ENCODE data around the gene FBXW2. TPM values are rescaled to one million over a fixed set of nuclear protein-coding genes. Genes with fewer than 3 reads are reported as not detected.

Gene FBXW2
- polyA plus RNA-seq, 1 of the 3 experiments (the other 2 are of a cell fraction), result 40.1 TPM

GRCh38 chr9:120734607-120735410 is 58.4 kb downstream of the FBXW2 start:
- TF ChIP-seq TCF12 (IDR thresholded peaks at IDR 0.05) (peak; percentile 14; the same call in 1 of the 2 replicates), TEAD4 (IDR thresholded peaks at IDR 0.05; ENCODE audit: borderline replicate concordance, insufficient read depth) (no peak)
- 37% methylated on average over 2 of the region's 2 CpGs for WGBS (ENCODE audit: low lambda C conversion rate)

GRCh38 chr9:120733190-120733589 is 60.0 kb downstream of the FBXW2 start:
- Histone ChIP-seq H3K9me2 (no peaks in the 10 kb centered on the region), H3K36me3 (replicated peaks in 1 of 2; ENCODE audit: control insufficient read depth in 1 of 2, insufficient read depth in 2 of 2, low read length in 1 of 2) (no peaks in the 10 kb centered on the region), H3F3A (replicated peaks; ENCODE audit: insufficient read depth) (no peaks in the 10 kb centered on the region), H3K27ac (ENCODE audit: low read depth in 2 of 2, low read length in 1 of 2) (no peak overlapping the region), H3K79me2 (ENCODE audit: insufficient read depth) (no peaks in the 10 kb centered on the region), H2AFZ (ENCODE audit: low read depth) (no peak overlapping the region), H3K4me2 (no peak overlapping the region), H3K9me3 (no peaks in the 10 kb centered on the region), H3K4me1 (ENCODE audit: control insufficient read depth in 1 of 2, insufficient read depth in 2 of 2, low read depth in 1 of 2, low read length in 1 of 2) (peaks cover 0 to 14% of the 10 kb centered on the region in 2 experiments; a peak in 1 of 4 replicates), H3K27me3 (ENCODE audit: insufficient read depth) (no peaks in the 10 kb centered on the region), H3K9ac (no peak overlapping the region), H4K20me1 (ENCODE audit: insufficient read depth) (no peaks in the 10 kb centered on the region), H3K4me3 (ENCODE audit: low read depth in 2 of 2, low read length in 1 of 2) (no peak overlapping the region)
- ChIA-PET CTCF (no interaction called here), POLR2A (no interaction called here)
- no peak for TF ChIP-seq JUND (IDR thresholded peaks at IDR 0.05)
- no peak for TF ChIP-seq RAD21 (IDR thresholded peaks at IDR 0.05; ENCODE audit: low read length)
- no peak for TF ChIP-seq TEAD4 (IDR thresholded peaks at IDR 0.05; ENCODE audit: borderline replicate concordance, insufficient read depth)
- TF ChIP-seq, protein P1, sequence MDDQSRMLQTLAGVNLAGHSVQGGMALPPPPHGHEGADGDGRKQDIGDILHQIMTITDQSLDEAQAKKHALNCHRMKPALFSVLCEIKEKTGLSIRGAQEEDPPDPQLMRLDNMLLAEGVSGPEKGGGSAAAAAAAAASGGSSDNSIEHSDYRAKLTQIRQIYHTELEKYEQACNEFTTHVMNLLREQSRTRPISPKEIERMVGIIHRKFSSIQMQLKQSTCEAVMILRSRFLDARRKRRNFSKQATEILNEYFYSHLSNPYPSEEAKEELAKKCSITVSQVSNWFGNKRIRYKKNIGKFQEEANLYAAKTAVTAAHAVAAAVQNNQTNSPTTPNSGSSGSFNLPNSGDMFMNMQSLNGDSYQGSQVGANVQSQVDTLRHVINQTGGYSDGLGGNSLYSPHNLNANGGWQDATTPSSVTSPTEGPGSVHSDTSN (IDR thresholded peaks at IDR 0.05), result no peak
- no peak for TF ChIP-seq POLR2AphosphoS5 (IDR thresholded peaks at IDR 0.05; ENCODE audit: low read depth, low read length)
- no peak for TF ChIP-seq TAF1 (IDR thresholded peaks at IDR 0.05; ENCODE audit: borderline replicate concordance, low read depth, low read length)
- TF ChIP-seq ELF1 (IDR thresholded peaks at IDR 0.05), result no peak
- no peak for TF ChIP-seq SIN3A (IDR thresholded peaks at IDR 0.05; ENCODE audit: borderline replicate concordance, low read depth, low read length)
- TF ChIP-seq, protein P2, sequence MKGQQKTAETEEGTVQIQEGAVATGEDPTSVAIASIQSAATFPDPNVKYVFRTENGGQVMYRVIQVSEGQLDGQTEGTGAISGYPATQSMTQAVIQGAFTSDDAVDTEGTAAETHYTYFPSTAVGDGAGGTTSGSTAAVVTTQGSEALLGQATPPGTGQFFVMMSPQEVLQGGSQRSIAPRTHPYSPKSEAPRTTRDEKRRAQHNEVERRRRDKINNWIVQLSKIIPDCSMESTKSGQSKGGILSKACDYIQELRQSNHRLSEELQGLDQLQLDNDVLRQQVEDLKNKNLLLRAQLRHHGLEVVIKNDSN (IDR thresholded peaks at IDR 0.05; ENCODE audit: borderline replicate concordance, low read depth), result no peak
- TF ChIP-seq REST (IDR thresholded peaks at IDR 0.05; ENCODE audit: low read depth, low read length), result no peak
- TF ChIP-seq MXI1 (IDR thresholded peaks at IDR 0.05; ENCODE audit: low read depth, low read length), result no peak
- TF ChIP-seq MAX (IDR thresholded peaks at IDR 0.05; ENCODE audit: low read depth), result no peak
- TF ChIP-seq TCF12 (IDR thresholded peaks at IDR 0.05), result no peak
- no peak for TF ChIP-seq FOXM1 (IDR thresholded peaks at IDR 0.05; ENCODE audit: low read depth)
- TF ChIP-seq SMC3 (IDR thresholded peaks at IDR 0.05; ENCODE audit: low read depth, low read length), result no peak
- no peak for TF ChIP-seq RXRA (IDR thresholded peaks at IDR 0.05; ENCODE audit: borderline replicate concordance, low read depth)
- TF ChIP-seq, protein P3, sequence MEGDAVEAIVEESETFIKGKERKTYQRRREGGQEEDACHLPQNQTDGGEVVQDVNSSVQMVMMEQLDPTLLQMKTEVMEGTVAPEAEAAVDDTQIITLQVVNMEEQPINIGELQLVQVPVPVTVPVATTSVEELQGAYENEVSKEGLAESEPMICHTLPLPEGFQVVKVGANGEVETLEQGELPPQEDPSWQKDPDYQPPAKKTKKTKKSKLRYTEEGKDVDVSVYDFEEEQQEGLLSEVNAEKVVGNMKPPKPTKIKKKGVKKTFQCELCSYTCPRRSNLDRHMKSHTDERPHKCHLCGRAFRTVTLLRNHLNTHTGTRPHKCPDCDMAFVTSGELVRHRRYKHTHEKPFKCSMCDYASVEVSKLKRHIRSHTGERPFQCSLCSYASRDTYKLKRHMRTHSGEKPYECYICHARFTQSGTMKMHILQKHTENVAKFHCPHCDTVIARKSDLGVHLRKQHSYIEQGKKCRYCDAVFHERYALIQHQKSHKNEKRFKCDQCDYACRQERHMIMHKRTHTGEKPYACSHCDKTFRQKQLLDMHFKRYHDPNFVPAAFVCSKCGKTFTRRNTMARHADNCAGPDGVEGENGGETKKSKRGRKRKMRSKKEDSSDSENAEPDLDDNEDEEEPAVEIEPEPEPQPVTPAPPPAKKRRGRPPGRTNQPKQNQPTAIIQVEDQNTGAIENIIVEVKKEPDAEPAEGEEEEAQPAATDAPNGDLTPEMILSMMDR (IDR thresholded peaks at IDR 0.05), result no peak
- no peak for DNase-seq
- 77% methylated on average over 5 of the region's 5 CpGs for whole genome bisulfite sequencing (ENCODE audit: low lambda C conversion rate)

More at GRCh38 chr9:120734607-120735410, 58.4 kb downstream of the FBXW2 start:
- H4K20me1 ChIP-seq (ENCODE audit: insufficient read depth), result no peaks in the 10 kb centered on the region
- H3K9me3 ChIP-seq, result no peaks in the 10 kb centered on the region
- H3F3A ChIP-seq (replicated peaks; ENCODE audit: insufficient read depth), result no peaks in the 10 kb centered on the region
- H3K4me3 ChIP-seq (ENCODE audit: low read depth in 2 of 2, low read length in 1 of 2), result no peak overlapping the region
- no peak overlapping the region for H3K4me2 ChIP-seq
- H3K79me2 ChIP-seq (ENCODE audit: insufficient read depth), result no peaks in the 10 kb centered on the region
- H2AFZ ChIP-seq (ENCODE audit: low read depth), result no peak overlapping the region
- CTCF ChIA-PET, result interaction anchor here (2.6 kb wide), 1 partner anchor 115 kb away, joined by 9 read pairs; no protein-coding TSS in a partner anchor
- POLR2A ChIA-PET, result no interaction called here
- no peaks in the 10 kb centered on the region for H3K27me3 ChIP-seq (ENCODE audit: insufficient read depth)
- H3K36me3 ChIP-seq (replicated peaks in 1 of 2; ENCODE audit: control insufficient read depth in 1 of 2, insufficient read depth in 2 of 2, low read length in 1 of 2), result no peaks in the 10 kb centered on the region
- no peak for DNase-seq
- peak overlapping the region in 1 of 2 experiments; percentile 12; a peak in 2 of 4 replicates for H3K27ac ChIP-seq (ENCODE audit: low read depth in 2 of 2, low read length in 1 of 2)
- H3K9me2 ChIP-seq, result no peaks in the 10 kb centered on the region
- peaks cover 0 to 14% of the 10 kb centered on the region in 2 experiments; a peak in 1 of 4 replicates for H3K4me1 ChIP-seq (ENCODE audit: control insufficient read depth in 1 of 2, insufficient read depth in 2 of 2, low read depth in 1 of 2, low read length in 1 of 2)
- H3K9ac ChIP-seq, result no peak overlapping the region
